NCI-H1417 treated with DMSO at 0.1 percent for 48 hours (cell line): Measurements from ENCODE around the gene NMNAT2.

Experiments
- DNase-seq: peaks from one replicate; lab custom pipeline; 2025; lab: John Stamatoyannopoulos, UW

NMNAT2 gene

DNA sequence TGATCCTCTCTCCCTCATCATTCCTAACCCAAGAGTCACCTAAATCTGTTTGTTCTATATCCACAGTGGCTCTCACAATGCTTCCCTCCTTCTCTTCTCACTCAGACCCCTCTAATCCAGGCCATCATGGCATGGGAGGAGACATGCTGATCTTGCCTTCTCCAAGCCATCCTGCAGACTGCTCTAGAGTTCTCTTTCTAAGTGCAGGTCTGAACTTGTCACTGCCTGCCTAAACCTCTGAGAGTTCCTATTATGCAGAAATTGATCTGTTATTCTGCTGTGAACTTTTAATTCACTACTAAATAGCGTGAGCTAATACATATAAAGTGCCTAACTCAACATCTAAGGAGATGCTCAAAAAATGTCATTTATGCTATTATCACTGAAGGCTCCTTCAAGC lies 205.3 kb downstream of the NMNAT2 start:
- DNase-seq: no peak

DNA sequence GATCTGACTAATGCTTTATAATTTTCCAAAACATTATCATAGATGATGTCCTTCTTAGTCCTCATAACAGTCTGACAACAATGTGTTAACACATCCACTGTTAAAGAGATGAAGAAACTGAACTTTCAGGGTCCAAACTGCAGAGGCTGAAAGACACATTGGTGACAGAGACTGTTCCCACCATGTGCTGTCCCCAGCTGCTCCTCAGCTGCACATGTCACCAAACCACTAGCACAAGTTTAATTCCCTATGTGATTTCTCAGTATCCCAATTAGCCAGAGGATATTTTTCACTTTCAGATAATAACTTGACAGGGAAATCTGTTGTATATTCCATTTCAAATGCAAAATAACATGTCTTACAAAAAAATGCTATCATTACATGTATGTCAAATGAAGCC lies 207.5 kb downstream of the NMNAT2 start:
- no peak for DNase-seq

DNA sequence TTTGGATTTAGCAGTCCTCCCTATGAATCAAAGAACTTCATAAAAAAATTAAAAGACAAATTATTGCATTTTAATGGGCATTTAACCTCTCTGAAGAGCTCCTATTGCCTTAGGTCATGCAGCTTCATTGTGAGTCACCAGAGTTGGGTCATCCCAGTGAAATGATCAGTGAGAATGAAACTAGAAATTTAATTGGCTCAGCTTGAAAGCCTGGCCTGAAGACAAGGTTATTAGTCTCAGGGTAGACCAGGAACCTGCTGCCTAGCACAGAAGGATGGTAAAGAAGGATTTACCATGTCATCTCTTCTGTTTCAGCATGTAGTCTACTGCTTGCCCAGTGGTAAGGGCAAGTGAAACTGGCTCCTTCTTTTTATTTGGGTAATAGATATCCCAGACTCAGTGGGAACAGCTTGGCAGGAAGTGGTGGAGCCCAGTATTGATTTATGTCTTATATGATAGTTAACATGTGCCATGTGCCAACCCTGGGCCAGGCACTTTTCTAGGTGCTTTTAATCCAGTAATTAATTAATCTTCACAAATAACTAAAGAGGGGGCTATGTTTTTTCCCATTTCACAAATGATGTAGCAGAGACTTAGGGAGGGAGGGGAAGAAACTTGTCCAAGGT lies 208.5 kb downstream of the NMNAT2 start:
- DNase-seq: no peak

DNA sequence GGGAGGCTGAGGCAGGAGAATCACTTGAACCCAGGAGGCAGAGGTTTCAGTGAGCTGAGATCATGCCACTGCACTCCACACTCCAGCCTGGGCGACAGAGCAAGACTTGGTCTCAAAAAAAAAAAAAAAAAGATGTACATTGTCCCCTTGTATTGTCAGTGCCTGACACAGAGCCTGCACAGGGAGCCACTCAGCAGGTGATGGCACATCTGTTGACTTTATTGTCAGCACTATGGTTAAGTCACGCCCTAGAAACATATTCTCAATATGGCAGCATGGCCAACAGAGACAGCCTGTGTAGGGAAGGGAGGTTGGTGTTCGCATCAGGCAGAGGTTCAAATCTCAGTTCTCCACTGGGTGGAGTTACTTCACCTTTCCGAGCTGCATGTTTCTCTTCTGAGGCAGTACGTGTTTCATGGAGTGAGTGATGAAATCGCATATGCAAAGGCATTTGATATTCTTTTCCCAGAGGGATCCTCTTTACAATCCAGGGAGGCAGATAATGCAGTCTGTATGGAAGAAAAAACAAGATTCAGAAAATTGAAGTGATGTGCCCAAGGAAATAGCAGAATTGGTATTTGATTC lies 211.6 kb downstream of the NMNAT2 start:
- DNase-seq: no peak

DNA sequence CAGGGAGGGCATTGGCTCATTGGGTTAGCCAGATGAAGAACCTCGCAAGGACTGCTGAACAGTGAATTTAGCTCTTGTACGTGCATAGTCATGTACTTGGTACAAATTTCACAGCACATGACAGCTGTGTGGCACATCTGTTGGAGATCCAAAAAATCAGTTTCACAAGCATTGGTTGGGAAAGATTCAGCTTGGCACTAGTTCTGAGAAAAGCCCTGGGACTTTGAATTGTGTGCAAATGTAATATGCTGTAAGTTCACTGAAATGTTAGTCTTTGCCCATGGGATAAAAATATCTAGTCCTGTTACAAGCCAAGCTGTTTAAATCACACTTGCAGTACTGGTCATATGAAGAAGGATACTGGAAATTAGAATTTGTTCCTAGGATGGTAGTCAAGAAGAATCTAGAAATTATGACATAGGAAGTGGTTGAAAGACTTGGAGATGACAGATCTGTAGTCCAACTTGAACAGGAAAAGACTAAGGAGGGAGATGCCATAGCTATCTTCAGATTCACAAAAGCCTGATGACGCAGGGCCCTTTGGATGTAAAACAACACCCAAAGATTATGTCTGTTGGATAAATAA lies 212.9 kb downstream of the NMNAT2 start:
- no peak for DNase-seq

DNA sequence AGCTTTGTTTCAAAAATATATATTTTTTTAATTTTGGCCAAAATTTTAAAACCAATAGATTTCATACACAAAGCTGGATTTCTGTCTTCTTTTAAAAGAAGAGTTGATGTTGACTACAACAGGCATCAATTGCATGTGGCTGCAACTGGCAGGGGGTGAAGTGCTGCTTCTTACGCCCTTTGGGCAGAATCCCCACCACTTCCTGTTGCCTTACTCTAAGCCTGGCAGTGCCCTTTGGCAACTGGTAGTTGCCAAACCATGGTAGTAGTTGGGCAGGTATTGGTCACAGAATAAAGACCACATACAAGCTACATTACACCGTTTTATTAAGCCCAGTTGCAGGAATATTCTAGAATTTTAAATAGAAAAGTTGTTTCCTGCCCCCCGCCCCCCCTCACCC lies 215.1 kb downstream of the NMNAT2 start:
- no peak for DNase-seq

DNA sequence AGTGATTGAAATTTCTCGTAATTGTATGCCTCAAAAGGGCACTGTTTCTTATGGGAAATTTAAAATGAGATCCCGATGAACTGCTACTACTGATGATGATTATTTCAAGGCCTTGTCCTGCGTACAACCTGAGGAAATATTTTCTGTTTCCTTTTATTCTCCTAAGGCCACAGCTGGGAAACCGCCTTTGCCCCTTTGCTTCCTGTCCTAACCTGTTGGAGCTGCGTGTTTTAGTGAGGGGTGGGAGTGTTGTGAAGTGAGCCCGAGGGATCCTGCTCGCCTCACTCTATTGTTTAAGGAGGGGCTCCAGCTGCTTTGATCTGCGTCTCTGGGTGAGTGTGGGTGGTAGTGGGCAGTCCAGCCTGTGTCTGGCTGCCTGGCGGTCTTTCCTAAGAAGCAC lies 217.7 kb downstream of the NMNAT2 start:
- no peak for DNase-seq

DNA sequence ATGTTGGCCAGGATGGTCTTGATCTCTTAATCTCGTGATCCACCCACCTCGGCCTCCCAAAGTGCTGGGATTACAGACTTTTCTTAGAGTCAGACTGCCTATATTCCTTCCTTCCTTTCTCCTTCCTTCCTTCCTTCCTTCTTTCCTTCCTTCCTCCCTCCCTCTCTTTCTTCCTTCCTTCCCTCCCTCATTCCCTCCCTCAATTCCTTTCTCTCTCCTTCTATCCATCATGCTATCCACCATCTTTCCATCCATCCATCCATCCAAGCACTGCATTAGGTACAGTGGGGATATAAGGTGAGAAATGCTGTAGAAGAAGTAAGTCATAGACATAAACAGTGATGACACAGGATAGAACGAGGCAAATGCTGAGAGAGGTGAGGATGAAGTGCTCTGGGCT lies 218.9 kb downstream of the NMNAT2 start:
- DNase-seq: no peak

DNA sequence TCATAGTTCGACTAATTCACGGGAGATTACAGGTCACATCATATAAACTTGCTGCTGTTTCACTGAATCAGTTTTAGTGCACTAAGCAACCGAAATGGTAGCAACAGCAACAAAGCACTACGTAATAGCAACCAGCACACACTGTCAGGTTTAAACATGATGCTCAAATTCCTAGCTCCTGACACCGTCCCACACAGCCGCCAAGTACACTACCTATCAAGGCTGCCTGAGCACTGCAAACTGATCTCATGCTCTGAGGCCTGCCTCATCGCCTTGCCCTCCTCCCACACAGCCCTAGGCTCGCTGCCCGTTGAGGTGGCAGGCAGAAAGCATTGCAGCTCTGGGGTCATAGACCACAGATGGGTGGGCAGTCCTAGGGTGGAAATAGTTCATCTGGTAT lies 219.7 kb downstream of the NMNAT2 start:
- DNase-seq: no peak
